Ovary (tissue), 9 donors: ENCODE data around the gene DENND5A. TPM values are rescaled to one million over a fixed set of nuclear protein-coding genes. Genes with fewer than 3 reads are reported as not detected.

Source experiments
- DNase-seq, 5 donors: peaks; one replicate each; pipeline ENCODE4 v3.0.0-alpha.2; 2019 to 2020
- H3K27ac ChIP-seq, 2 donors: fragments of 200-600 bp; one replicate each; pipeline versions ENCODE4 v1.5.1 to v1.8.0; 2019 to 2022
- H3K27me3 ChIP-seq: fragments of 200-600 bp; one replicate; pipeline ENCODE4 v1.8.0; 2022
- H3K36me3 ChIP-seq: fragments of 200-600 bp; sonication (generic); one replicate; pipeline ENCODE4 v1.5.1; 2019
- H3K4me1 ChIP-seq: one replicate; pipeline ENCODE4 v1.8.1; 2013; ENCODE audit warnings: mild to moderate bottlenecking, moderate library complexity; ENCODE audit not compliant: insufficient read depth
- H3K4me3 ChIP-seq: fragments of 200-600 bp; sonication (generic); one replicate; pipeline ENCODE4 v1.5.1; 2017
- H3K9me3 ChIP-seq, 2 donors: fragments of 200-600 bp in 1 of 2; sonication (generic) in 1 of 2; one replicate each; pipeline versions ENCODE4 v1.5.1 to v1.8.1; 2013 to 2019; ENCODE audit warnings: mild to moderate bottlenecking in 1 of 2, moderate library complexity in 1 of 2
- CTCF ChIP-seq, 3 donors: fragments of 450-650 bp in 2 of 3; fragments of 200-600 bp in 1 of 3; IDR thresholded peaks; one replicate each; pipeline versions ENCODE4 v1.5.1 to v1.8.0; 2016 to 2022; ENCODE audit warnings: antibody characterized with exemption in 3 of 3, mild to moderate bottlenecking in 1 of 3
- EP300 ChIP-seq: sonication (generic); formaldehyde crosslinking; IDR thresholded peaks from one replicate; pipeline ENCODE4 v1.6.1; 2017; ENCODE audit warnings: antibody characterized with exemption
- POLR2A ChIP-seq: fragments of 450-650 bp; IDR thresholded peaks from one replicate; pipeline ENCODE4 v1.6.1; 2017; ENCODE audit warnings: antibody characterized with exemption, mild to moderate bottlenecking, moderate library complexity
- WGBS, 3 donors: extraction: QIAGEN DNeasy Blood & Tissue Kit in 1 of 3; methylation state at CpG; one replicate each; pipeline versions ENCODE4 v1.1.5 to v1.1.7; 2013 to 2017; 5-methylcytosine and 5-hydroxymethylcytosine counted together
- intact Hi-C, 4 donors: fragments of 100-400 bp; cut with DNase I; formaldehyde crosslinking; loops; one replicate each; pipeline versions ENCODE4 v1.11.0 to v1.15.1; 2022 to 2023
- polyA plus RNA-seq, 2 donors: library from polyadenylated mRNA; stranded (reverse); fragments of 200-250 nt in 1 of 2; fragments of 350-450 nt in 1 of 2; fragmentation: Illumina TruSeq in 1 of 2; extraction: RNeasy Lipid Tissue Mini Kit (QIAGEN cat#74804) in 1 of 2; gene quantifications; one replicate each; pipeline ENCODE4 v1.2.3, GENCODE V29; 2013 to 2014
- total RNA-seq, 7 donors: library from RNA; depleted of rRNA in 2 of 7; stranded (reverse); fragments of >200 nt in 2 of 7; fragmentation: NEBNext Ultra II Directional in 3 of 7; extraction: Animal tissue kit (Norgen Biotek cat#: 25700) in 3 of 7; gene quantifications; one replicate each; pipeline versions ENCODE4 v1.1.0 to v1.2.4, GENCODE V29; 2016 to 2023
- donor health status: DM: no; HTN: no; CAD: no; lungs with moderate emphysema.
- donor health status: DM: no; HTN: no; CAD: no.
- donor health status: Bipolar disorder and iron deficiency.
- donor health status: DM: yes; HTN: yes; CAD: no.
- donor health status: DM: no; HTN: no; CAD: no.
- donor health status: DM: yes; HTN: yes; CAD: no.

The DENND5A gene
- total and polyA plus RNA-seq, 9 donors, result 44.2 to 122 (median 66.6) TPM

GRCh38 chr11:9276571-9276970 is 11.4 kb upstream of the DENND5A start:
- no peak overlapping the region for H3K4me3 ChIP-seq
- no peak overlapping the region for H3K27ac ChIP-seq
- H3K27me3 ChIP-seq, result no peaks in the 10 kb centered on the region
- no peaks in the 10 kb centered on the region for H3K36me3 ChIP-seq
- H3K4me1 ChIP-seq, result no peaks in the 10 kb centered on the region
- H3K9me3 ChIP-seq, result no peaks in the 10 kb centered on the region
- 81 to 93% (median 84%) methylated on average over 3 of the region's 3 CpGs for WGBS, 3 donors
- TF ChIP-seq EP300, result no peak
- no peak for TF ChIP-seq CTCF (IDR thresholded peaks at IDR 0.05)
- no peak for TF ChIP-seq POLR2A
- no peak for DNase-seq
- intact Hi-C loops, result no loop called here

GRCh38 chr11:9274499-9275258 is 9.5 kb upstream of the DENND5A start:
- intact Hi-C loops, result no loop called here
- Histone ChIP-seq H3K27ac (no peak overlapping the region), H3K27me3 (no peaks in the 10 kb centered on the region), H3K4me3 (no peak overlapping the region), H3K9me3 (no peaks in the 10 kb centered on the region), H3K36me3 (no peaks in the 10 kb centered on the region), H3K4me1 (no peaks in the 10 kb centered on the region)
- DNase-seq, result no peak
- TF ChIP-seq EP300, result no peak
- no peak for TF ChIP-seq CTCF (IDR thresholded peaks at IDR 0.05)
- no peak for TF ChIP-seq POLR2A
- WGBS, 3 donors, result 68 to 71% (median 70%) methylated on average over 8 of the region's 8 CpGs

- Histone ChIP-seq H3K4me3 (no peak overlapping the region), H3K36me3 (no peaks in the 10 kb centered on the region), H3K4me1 (no peaks in the 10 kb centered on the region), H3K27me3 (no peaks in the 10 kb centered on the region), H3K27ac (no peak overlapping the region), H3K9me3 (no peaks in the 10 kb centered on the region)
- 92 to 94% (median 93%) methylated on average over 15 of the region's 15 CpGs for WGBS, 3 donors
- TF ChIP-seq POLR2A (no peak), EP300 (no peak), CTCF (IDR thresholded peaks at IDR 0.05) (no peak)
- no peak for DNase-seq
- intact Hi-C loops, result no loop called here
These were observed 8.5 kb upstream of the DENND5A start for GRCh38 chr11:9273376-9274336.

DNA sequence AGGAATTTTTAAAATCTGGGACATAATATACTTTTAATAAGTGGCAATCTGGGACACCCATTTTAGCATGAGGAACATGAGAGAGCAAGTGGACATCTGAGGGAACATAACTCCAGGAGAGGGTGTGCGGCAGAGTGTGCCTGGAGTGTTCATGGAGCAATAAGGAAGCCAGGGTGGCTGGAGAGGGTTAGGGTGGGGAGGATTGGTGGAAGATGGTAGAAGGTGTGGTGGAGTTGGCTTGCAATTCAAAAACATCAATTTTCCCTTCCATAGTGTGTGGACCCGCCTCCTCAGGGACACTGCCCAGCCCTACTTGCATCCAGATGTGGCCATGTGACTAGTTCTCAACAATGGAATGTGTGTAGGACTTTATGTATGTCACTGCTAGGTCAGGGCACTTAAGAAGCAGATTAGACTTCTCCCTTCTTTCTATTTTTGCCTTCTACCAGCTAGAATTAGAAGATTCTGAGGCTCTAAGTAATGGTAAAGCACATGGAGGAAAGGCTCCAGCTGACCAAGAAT is 4.4 kb upstream of the DENND5A start:
- no peak overlapping the region for H3K4me3 ChIP-seq
- WGBS, 3 donors, result 95 to 99% (median 97%) methylated on average over 2 of the region's 2 CpGs
- TF ChIP-seq POLR2A, result no peak
- TF ChIP-seq CTCF (IDR thresholded peaks at IDR 0.05), result no peak
- TF ChIP-seq EP300, result no peak
- no peaks in the 10 kb centered on the region for H3K9me3 ChIP-seq
- no peak for DNase-seq
- H3K4me1 ChIP-seq, result no peaks in the 10 kb centered on the region
- no peak overlapping the region for H3K27ac ChIP-seq
- no peaks in the 10 kb centered on the region for H3K36me3 ChIP-seq
- H3K27me3 ChIP-seq, result no peaks in the 10 kb centered on the region
- intact Hi-C loops, result no loop called here
